DND-41 (cell line): ENCODE results near the gene KIFC3.

Experiments
- EZH2 ChIP-seq: IDR thresholded peaks from 3 replicates; pipeline ENCODE4 v1.6.1; 2012; ENCODE audit warnings: borderline replicate concordance, low read depth, mild to moderate bottlenecking, moderate library complexity, low read length, inconsistent platforms; ENCODE audit not compliant: severe bottlenecking
- TF ChIP-seq, protein P1 (sequence below): IDR thresholded peaks from 2 replicates; pipeline ENCODE4 v1.5.1; 2012; ENCODE audit warnings: borderline replicate concordance, low read length, moderate library complexity, mild to moderate bottlenecking; ENCODE audit not compliant: poor library complexity, severe bottlenecking; ENCODE audit errors: extremely low read depth

DNA sequence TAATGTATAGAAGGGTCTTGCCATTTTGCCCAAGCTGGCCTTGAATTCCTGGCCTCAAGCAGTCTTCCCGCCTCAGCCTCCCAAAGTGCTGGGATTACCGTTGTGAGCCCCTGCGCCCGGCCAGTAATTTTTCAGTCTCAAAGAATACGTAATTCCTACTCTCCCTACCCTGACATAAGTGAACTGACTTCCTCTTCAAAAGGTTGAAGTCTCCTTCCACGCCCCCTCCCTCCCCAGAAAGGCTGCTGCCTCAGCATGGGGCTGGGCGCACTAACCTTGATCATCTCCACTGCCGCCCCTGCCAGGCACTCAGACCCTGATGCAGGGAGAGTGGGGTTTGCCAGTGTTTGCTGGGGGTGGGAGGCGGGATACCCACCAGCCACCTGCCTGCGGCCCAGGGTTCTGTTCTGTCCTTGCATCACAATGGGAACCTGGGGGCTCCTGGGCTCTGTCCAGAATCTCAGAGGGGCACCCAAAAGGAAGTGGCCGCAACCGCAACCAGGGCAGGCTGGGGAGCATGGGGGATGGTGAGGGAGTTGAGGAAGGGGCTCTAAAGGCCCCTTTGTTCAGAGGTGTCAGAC, 27.5 kb downstream of the KIFC3 start:
- TF ChIP-seq, protein P1, sequence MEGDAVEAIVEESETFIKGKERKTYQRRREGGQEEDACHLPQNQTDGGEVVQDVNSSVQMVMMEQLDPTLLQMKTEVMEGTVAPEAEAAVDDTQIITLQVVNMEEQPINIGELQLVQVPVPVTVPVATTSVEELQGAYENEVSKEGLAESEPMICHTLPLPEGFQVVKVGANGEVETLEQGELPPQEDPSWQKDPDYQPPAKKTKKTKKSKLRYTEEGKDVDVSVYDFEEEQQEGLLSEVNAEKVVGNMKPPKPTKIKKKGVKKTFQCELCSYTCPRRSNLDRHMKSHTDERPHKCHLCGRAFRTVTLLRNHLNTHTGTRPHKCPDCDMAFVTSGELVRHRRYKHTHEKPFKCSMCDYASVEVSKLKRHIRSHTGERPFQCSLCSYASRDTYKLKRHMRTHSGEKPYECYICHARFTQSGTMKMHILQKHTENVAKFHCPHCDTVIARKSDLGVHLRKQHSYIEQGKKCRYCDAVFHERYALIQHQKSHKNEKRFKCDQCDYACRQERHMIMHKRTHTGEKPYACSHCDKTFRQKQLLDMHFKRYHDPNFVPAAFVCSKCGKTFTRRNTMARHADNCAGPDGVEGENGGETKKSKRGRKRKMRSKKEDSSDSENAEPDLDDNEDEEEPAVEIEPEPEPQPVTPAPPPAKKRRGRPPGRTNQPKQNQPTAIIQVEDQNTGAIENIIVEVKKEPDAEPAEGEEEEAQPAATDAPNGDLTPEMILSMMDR: no peak
- TF ChIP-seq EZH2: no peak
